ENCODE data around the gene STAB1.

- no peak for TF ChIP-seq EZH2phosphoT487 (IDR thresholded peaks at IDR 0.05; ENCODE audit: insufficient read depth, low read depth)
- no peak for TF ChIP-seq EZH2 (IDR thresholded peaks at IDR 0.05; ENCODE audit: insufficient read depth, poor library complexity, severe bottlenecking)
Measured at GRCh38 chr3:52513281-52513680, 18.1 kb downstream of the STAB1 start.
